PC-9 (cell line): ENCODE data around the gene KRTAP5-9.

Experiments used
- EZH2 ChIP-seq: fragments of 200-600 bp; sonication (generic); IDR thresholded peaks from 2 replicates; pipeline ENCODE4 v1.8.0; 2017; ENCODE audit warnings: antibody characterized with exemption, low read depth
- TF ChIP-seq, protein P1 (sequence below): fragments of 200-600 bp; sonication (generic); conservative IDR thresholded peaks from 2 replicates; pipeline ENCODE4 v1.6.1; 2017; ENCODE audit warnings: mixed run types, antibody characterized with exemption, mild to moderate bottlenecking, moderate library complexity

DNA sequence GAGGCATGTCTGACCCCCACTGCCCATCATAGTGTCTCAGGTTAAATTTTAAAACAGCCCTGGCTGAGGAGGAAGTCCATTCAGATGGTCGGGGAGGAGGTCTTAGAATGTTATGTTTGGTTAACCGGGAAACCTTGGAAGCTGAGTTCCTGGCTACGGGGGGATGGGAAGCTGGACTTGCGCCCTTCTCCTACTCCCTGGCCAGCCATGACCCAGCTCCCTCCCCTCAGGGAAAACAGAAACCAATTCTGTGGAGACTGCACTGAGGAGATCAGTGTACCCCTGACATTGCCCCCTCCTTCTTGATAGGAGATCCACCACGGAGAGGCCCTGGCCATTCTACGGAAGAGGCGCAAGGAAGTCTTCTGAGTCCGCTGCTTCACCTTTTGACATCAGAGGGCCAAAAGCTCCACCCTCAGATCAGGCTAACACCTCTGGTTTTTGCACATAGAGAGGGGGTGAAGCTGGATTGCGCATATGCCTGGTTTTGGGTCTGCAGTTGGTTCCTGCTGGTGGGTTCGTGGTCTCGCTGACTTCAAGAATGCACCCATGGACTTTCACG, 2.7 kb upstream of the KRTAP5-9 start:
- TF ChIP-seq, protein P1, sequence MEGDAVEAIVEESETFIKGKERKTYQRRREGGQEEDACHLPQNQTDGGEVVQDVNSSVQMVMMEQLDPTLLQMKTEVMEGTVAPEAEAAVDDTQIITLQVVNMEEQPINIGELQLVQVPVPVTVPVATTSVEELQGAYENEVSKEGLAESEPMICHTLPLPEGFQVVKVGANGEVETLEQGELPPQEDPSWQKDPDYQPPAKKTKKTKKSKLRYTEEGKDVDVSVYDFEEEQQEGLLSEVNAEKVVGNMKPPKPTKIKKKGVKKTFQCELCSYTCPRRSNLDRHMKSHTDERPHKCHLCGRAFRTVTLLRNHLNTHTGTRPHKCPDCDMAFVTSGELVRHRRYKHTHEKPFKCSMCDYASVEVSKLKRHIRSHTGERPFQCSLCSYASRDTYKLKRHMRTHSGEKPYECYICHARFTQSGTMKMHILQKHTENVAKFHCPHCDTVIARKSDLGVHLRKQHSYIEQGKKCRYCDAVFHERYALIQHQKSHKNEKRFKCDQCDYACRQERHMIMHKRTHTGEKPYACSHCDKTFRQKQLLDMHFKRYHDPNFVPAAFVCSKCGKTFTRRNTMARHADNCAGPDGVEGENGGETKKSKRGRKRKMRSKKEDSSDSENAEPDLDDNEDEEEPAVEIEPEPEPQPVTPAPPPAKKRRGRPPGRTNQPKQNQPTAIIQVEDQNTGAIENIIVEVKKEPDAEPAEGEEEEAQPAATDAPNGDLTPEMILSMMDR = no peak
- no peak for TF ChIP-seq EZH2
